Measurements from ENCODE around the gene OPHN1. TPM values are rescaled to one million over a fixed set of nuclear protein-coding genes. Genes with fewer than 3 reads are reported as not detected.

Gene OPHN1
- polyA plus RNA-seq, 1 donor from 2014 or later = 7.6 TPM

- Histone ChIP-seq H3K36me3 (ENCODE audit: insufficient read depth, low read length) (no peaks in the 10 kb centered on the region), H2AFZ (ENCODE audit: low read depth, low read length) (no peak overlapping the region), H3K9ac (ENCODE audit: low read length) (no peak overlapping the region), H3K4me3 (ENCODE audit: low read length) (no peak overlapping the region), H3K9me3 (ENCODE audit: low read length) (no peaks in the 10 kb centered on the region), H3K4me2 (ENCODE audit: low read length) (no peak overlapping the region), H3K79me2 (replicated peaks; ENCODE audit: insufficient read depth, low read length) (no peaks in the 10 kb centered on the region), H3F3A (ENCODE audit: insufficient read depth, low read length, poor library complexity, severe bottlenecking) (no peaks in the 10 kb centered on the region), H3K27ac (ENCODE audit: low read length) (no peak overlapping the region), H3K9me2 (ENCODE audit: insufficient read depth, low read length) (no peaks in the 10 kb centered on the region), H3K27me3 (ENCODE audit: insufficient read depth, low read depth, low read length) (no peaks in the 10 kb centered on the region), H4K20me1 (ENCODE audit: insufficient read depth) (no peaks in the 10 kb centered on the region)
- TF ChIP-seq RAD21 (conservative IDR thresholded peaks at IDR 0.05) (no peak), EZH2 (IDR thresholded peaks at IDR 0.05; ENCODE audit: borderline replicate concordance, insufficient read depth, low read length, poor library complexity, severe bottlenecking) (no peak)
These were observed 74.6 kb downstream of the OPHN1 start for GRCh38 chrX:68358679-68359078.

- Histone ChIP-seq H2AFZ (ENCODE audit: low read depth, low read length) (no peak overlapping the region), H3K79me2 (replicated peaks; ENCODE audit: insufficient read depth, low read length) (no peaks in the 10 kb centered on the region), H3K36me3 (ENCODE audit: insufficient read depth, low read length) (no peaks in the 10 kb centered on the region), H4K20me1 (ENCODE audit: insufficient read depth) (no peaks in the 10 kb centered on the region), H3K9ac (ENCODE audit: low read length) (no peak overlapping the region), H3K27me3 (ENCODE audit: insufficient read depth, low read depth, low read length) (no peaks in the 10 kb centered on the region), H3K4me2 (ENCODE audit: low read length) (no peak overlapping the region), H3K9me2 (ENCODE audit: insufficient read depth, low read length) (no peaks in the 10 kb centered on the region), H3K4me3 (ENCODE audit: low read length) (no peak overlapping the region), H3K27ac (ENCODE audit: low read length) (no peak overlapping the region), H3K9me3 (ENCODE audit: low read length) (no peaks in the 10 kb centered on the region), H3F3A (ENCODE audit: insufficient read depth, low read length, poor library complexity, severe bottlenecking) (no peaks in the 10 kb centered on the region)
- TF ChIP-seq POLR2AphosphoS5 (IDR thresholded peaks at IDR 0.05) (no peak), TAF1 (IDR thresholded peaks at IDR 0.05; ENCODE audit: low read depth) (no peak), RAD21 (conservative IDR thresholded peaks at IDR 0.05) (no peak), REST (IDR thresholded peaks at IDR 0.05; ENCODE audit: borderline replicate concordance) (no peak)
These were observed 77.7 kb downstream of the OPHN1 start for GRCh38 chrX:68355629-68355920.

- Histone ChIP-seq H3K9me3 (ENCODE audit: low read length) (no peaks in the 10 kb centered on the region), H3K27me3 (ENCODE audit: insufficient read depth, low read depth, low read length) (no peaks in the 10 kb centered on the region), H3K4me2 (ENCODE audit: low read length) (no peak overlapping the region), H3K36me3 (ENCODE audit: insufficient read depth, low read length) (no peaks in the 10 kb centered on the region), H4K20me1 (ENCODE audit: insufficient read depth) (no peaks in the 10 kb centered on the region), H3F3A (ENCODE audit: insufficient read depth, low read length, poor library complexity, severe bottlenecking) (no peaks in the 10 kb centered on the region), H2AFZ (ENCODE audit: low read depth, low read length) (no peak overlapping the region), H3K79me2 (replicated peaks; ENCODE audit: insufficient read depth, low read length) (no peaks in the 10 kb centered on the region), H3K9me2 (ENCODE audit: insufficient read depth, low read length) (no peaks in the 10 kb centered on the region), H3K4me3 (ENCODE audit: low read length) (no peak overlapping the region), H3K27ac (ENCODE audit: low read length) (no peak overlapping the region), H3K9ac (ENCODE audit: low read length) (no peak overlapping the region)
- TF ChIP-seq RAD21 (conservative IDR thresholded peaks at IDR 0.05) (no peak), EZH2 (IDR thresholded peaks at IDR 0.05; ENCODE audit: borderline replicate concordance, insufficient read depth, low read length, poor library complexity, severe bottlenecking) (no peak), SMC3 (conservative IDR thresholded peaks at IDR 0.05; ENCODE audit: poor library complexity) (no peak), MXI1 (conservative IDR thresholded peaks at IDR 0.05; ENCODE audit: poor library complexity, severe bottlenecking) (no peak), CTCF (IDR thresholded peaks at IDR 0.05; ENCODE audit: poor library complexity, severe bottlenecking) (no peak), TAF1 (IDR thresholded peaks at IDR 0.05; ENCODE audit: low read depth) (no peak), REST (IDR thresholded peaks at IDR 0.05; ENCODE audit: borderline replicate concordance) (no peak), EP300 (conservative IDR thresholded peaks at IDR 0.05; ENCODE audit: poor library complexity, severe bottlenecking) (no peak), POLR2AphosphoS5 (IDR thresholded peaks at IDR 0.05) (no peak)
These were observed 78.2 kb downstream of the OPHN1 start for GRCh38 chrX:68354879-68355628.
